ENCODE data around the gene P2RY6.

The P2RY6 gene

DNA sequence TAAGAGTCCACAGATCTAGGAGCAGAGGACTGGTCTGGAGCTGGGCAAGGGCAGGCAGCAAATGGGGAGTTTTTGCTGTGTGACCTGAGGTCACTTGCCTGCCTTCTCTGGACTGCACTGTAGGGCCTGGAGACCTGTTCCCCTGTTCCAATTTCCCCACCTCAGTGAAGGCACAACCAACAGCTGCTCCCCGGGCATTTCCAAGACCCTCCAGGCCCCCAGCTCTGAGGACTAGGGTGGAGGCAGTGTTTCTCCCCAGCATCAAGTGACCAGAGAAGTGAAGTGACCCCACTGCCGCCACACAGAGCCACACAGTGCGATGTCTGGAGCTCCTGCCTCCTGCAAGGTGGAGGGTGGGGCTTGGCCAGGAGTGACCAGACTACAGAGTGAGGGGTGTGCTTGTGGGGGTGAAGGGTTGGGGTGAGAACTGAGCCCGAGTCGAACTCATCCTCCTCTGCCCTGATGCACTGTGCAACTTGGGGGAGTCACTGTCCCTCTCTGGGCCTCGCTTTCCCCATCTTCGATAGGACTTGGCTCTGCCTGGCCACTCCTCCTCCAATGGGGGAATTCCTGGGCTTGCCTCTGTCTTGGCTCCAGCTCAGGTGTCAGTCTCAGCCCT is 32.5 kb upstream of the P2RY6 start:
- Histone ChIP-seq H3K9ac (ENCODE audit: low read depth, low read length, poor library complexity) (no peak overlapping the region), H3K9me3 (replicated peaks in 1 of 2; ENCODE audit: control insufficient read depth in 2 of 2, insufficient read depth in 1 of 2, low read depth in 1 of 2, low read length in 2 of 2) (no peaks in the 10 kb centered on the region), H2BK15ac (ENCODE audit: low read length) (peak overlapping the region; percentile 18), H4K8ac (ENCODE audit: low read depth, low read length) (no peak overlapping the region), H3K4me1 (ENCODE audit: control insufficient read depth in 2 of 2, insufficient read depth in 1 of 2, low read depth in 1 of 2, low read length in 2 of 2) (peaks cover 9% of the 10 kb centered on the region in 2 donors), H3K4me3 (ENCODE audit: low read length in 2 of 2) (no peak overlapping the region), H2BK5ac (ENCODE audit: low read length) (no peak overlapping the region), H3K36me3 (replicated peaks in 1 of 2; ENCODE audit: control insufficient read depth in 2 of 2, insufficient read depth in 2 of 2, low read length in 2 of 2) (no peaks in the 10 kb centered on the region), H3K4me2 (ENCODE audit: insufficient read depth, low read length, poor library complexity, severe bottlenecking) (no peak overlapping the region), H3K23ac (ENCODE audit: low read depth, low read length, poor library complexity) (no peak overlapping the region), H2AK5ac (ENCODE audit: low read depth, low read length) (peak overlapping the region; percentile 97), H2AFZ (ENCODE audit: low read length) (no peak overlapping the region), H2BK120ac (ENCODE audit: low read depth, low read length) (peak overlapping the region; percentile 35), H3K27ac (replicated peaks; ENCODE audit: low read length) (no peak overlapping the region), H3K4ac (ENCODE audit: low read length) (peak overlapping the region; percentile 43), H4K91ac (ENCODE audit: low read depth, low read length, poor library complexity) (no peak overlapping the region), H3K14ac (ENCODE audit: low read length) (no peak overlapping the region), H3K79me1 (ENCODE audit: low read depth, low read length) (peaks cover 3% of the 10 kb centered on the region), H3K27me3 (ENCODE audit: control insufficient read depth in 3 of 3, insufficient read depth in 3 of 3, low read depth in 1 of 3, low read length in 3 of 3) (peaks cover 0 to 8% (median 0%) of the 10 kb centered on the region in 3 experiments), H3K18ac (ENCODE audit: low read length) (peak overlapping the region; percentile 44), H2BK12ac (ENCODE audit: low read length) (peak overlapping the region; percentile 85)
- no CpG with 5 or more reads among the region's 7 CpGs for WGBS, 2 donors (ENCODE audit: extremely low coverage in 2 of 2, insufficient read length in 2 of 2, insufficient replicate concordance in 1 of 2)
- no peak for DNase-seq (ENCODE audit: low spot score)

DNA sequence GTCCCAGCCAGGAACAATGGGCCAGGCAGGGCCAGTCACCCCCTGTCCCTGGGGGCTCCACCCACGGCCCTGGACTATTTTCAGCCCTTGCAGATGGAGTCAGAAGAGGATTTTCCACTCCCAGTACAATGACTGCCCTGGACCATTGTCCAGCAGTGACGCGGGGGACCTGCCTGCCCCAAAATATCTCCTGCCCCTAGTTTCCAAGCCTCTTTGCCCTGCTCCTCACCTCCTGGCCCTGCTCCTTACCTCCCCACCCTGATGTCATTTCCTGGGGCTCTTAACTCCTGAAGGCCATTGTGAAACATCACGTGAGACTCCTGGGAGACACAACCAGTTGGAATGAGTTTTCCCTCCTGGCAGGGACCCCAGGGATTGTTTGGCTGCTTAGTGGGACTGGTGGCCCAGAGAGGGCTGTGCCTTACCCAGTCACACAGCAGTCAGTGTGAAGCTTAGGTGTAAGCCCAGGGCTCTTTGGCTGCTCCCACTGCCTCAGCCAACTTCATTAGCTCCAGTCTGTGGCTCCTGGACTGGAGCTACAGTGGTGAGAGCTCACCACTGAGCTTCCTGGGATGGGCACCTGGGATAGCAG is 31.9 kb upstream of the P2RY6 start:
- H4K8ac ChIP-seq (ENCODE audit: low read depth, low read length) = no peak overlapping the region
- H2AK5ac ChIP-seq (ENCODE audit: low read depth, low read length) = peak overlapping the region; percentile 97
- no peak overlapping the region for H2BK120ac ChIP-seq (ENCODE audit: low read depth, low read length)
- H2BK12ac ChIP-seq (ENCODE audit: low read length) = no peak overlapping the region
- no peak overlapping the region for H3K9ac ChIP-seq (ENCODE audit: low read depth, low read length, poor library complexity)
- peaks cover 9 to 15% of the 10 kb centered on the region in 2 donors for H3K4me1 ChIP-seq (ENCODE audit: control insufficient read depth in 2 of 2, insufficient read depth in 1 of 2, low read depth in 1 of 2, low read length in 2 of 2)
- H3K23ac ChIP-seq (ENCODE audit: low read depth, low read length, poor library complexity) = no peak overlapping the region
- no peak overlapping the region for H3K4me2 ChIP-seq (ENCODE audit: insufficient read depth, low read length, poor library complexity, severe bottlenecking)
- H3K4me3 ChIP-seq (ENCODE audit: low read length in 2 of 2) = no peak overlapping the region
- H2BK15ac ChIP-seq (ENCODE audit: low read length) = peak overlapping the region; percentile 19
- H3K14ac ChIP-seq (ENCODE audit: low read length) = no peak overlapping the region
- no peaks in the 10 kb centered on the region for H3K9me3 ChIP-seq (replicated peaks in 1 of 2; ENCODE audit: control insufficient read depth in 2 of 2, insufficient read depth in 1 of 2, low read depth in 1 of 2, low read length in 2 of 2)
- H4K91ac ChIP-seq (ENCODE audit: low read depth, low read length, poor library complexity) = no peak overlapping the region
- no peak overlapping the region for H3K27ac ChIP-seq (replicated peaks; ENCODE audit: low read length)
- no peak for DNase-seq (ENCODE audit: low spot score)
- no peak overlapping the region for H2AFZ ChIP-seq (ENCODE audit: low read length)
- peaks cover 0 to 7% (median 0%) of the 10 kb centered on the region in 3 experiments for H3K27me3 ChIP-seq (ENCODE audit: control insufficient read depth in 3 of 3, insufficient read depth in 3 of 3, low read depth in 1 of 3, low read length in 3 of 3)
- no peak overlapping the region for H3K4ac ChIP-seq (ENCODE audit: low read length)
- WGBS, 2 donors (ENCODE audit: extremely low coverage in 2 of 2, insufficient read length in 2 of 2, insufficient replicate concordance in 1 of 2) = no CpG with 5 or more reads among the region's 4 CpGs
- peak overlapping the region; percentile 44 for H3K18ac ChIP-seq (ENCODE audit: low read length)
- no peaks in the 10 kb centered on the region for H3K36me3 ChIP-seq (replicated peaks in 1 of 2; ENCODE audit: control insufficient read depth in 2 of 2, insufficient read depth in 2 of 2, low read length in 2 of 2)
- no peaks in the 10 kb centered on the region for H3K79me1 ChIP-seq (ENCODE audit: low read depth, low read length)
- H2BK5ac ChIP-seq (ENCODE audit: low read length) = no peak overlapping the region

GRCh38 chr11:73241300-73241699 is 30.8 kb upstream of the P2RY6 start:
- H3K18ac ChIP-seq (ENCODE audit: low read length) = peak overlapping the region; percentile 22
- no peaks in the 10 kb centered on the region for H3K9me3 ChIP-seq (replicated peaks in 1 of 2; ENCODE audit: control insufficient read depth in 2 of 2, insufficient read depth in 1 of 2, low read depth in 1 of 2, low read length in 2 of 2)
- no peak overlapping the region for H3K4me2 ChIP-seq (ENCODE audit: insufficient read depth, low read length, poor library complexity, severe bottlenecking)
- H3K36me3 ChIP-seq (replicated peaks in 1 of 2; ENCODE audit: control insufficient read depth in 2 of 2, insufficient read depth in 2 of 2, low read length in 2 of 2) = no peaks in the 10 kb centered on the region
- no peak overlapping the region for H3K4me3 ChIP-seq (ENCODE audit: low read length in 2 of 2)
- no CpG with 5 or more reads among the region's 4 CpGs for WGBS, 2 donors (ENCODE audit: extremely low coverage in 2 of 2, insufficient read length in 2 of 2, insufficient replicate concordance in 1 of 2)
- no peak overlapping the region for H2BK5ac ChIP-seq (ENCODE audit: low read length)
- H2AK5ac ChIP-seq (ENCODE audit: low read depth, low read length) = peak overlapping the region; percentile 39
- H2AFZ ChIP-seq (ENCODE audit: low read length) = peak overlapping the region; percentile 94
- peaks cover 11 to 20% of the 10 kb centered on the region in 2 donors for H3K4me1 ChIP-seq (ENCODE audit: control insufficient read depth in 2 of 2, insufficient read depth in 1 of 2, low read depth in 1 of 2, low read length in 2 of 2)
- no peak for DNase-seq (ENCODE audit: low spot score)
- no peak overlapping the region for H4K8ac ChIP-seq (ENCODE audit: low read depth, low read length)
- H3K9ac ChIP-seq (ENCODE audit: low read depth, low read length, poor library complexity) = no peak overlapping the region
- H3K27me3 ChIP-seq (ENCODE audit: control insufficient read depth in 3 of 3, insufficient read depth in 3 of 3, low read depth in 1 of 3, low read length in 3 of 3) = peaks cover 0 to 2% (median 0%) of the 10 kb centered on the region in 3 experiments
- no peak overlapping the region for H2BK15ac ChIP-seq (ENCODE audit: low read length)
- H2BK12ac ChIP-seq (ENCODE audit: low read length) = no peak overlapping the region
- H3K14ac ChIP-seq (ENCODE audit: low read length) = no peak overlapping the region
- H3K27ac ChIP-seq (replicated peaks; ENCODE audit: low read length) = no peak overlapping the region
- no peak overlapping the region for H2BK120ac ChIP-seq (ENCODE audit: low read depth, low read length)
- no peak overlapping the region for H3K4ac ChIP-seq (ENCODE audit: low read length)
- H3K23ac ChIP-seq (ENCODE audit: low read depth, low read length, poor library complexity) = no peak overlapping the region
- no peak overlapping the region for H4K91ac ChIP-seq (ENCODE audit: low read depth, low read length, poor library complexity)
- H3K79me1 ChIP-seq (ENCODE audit: low read depth, low read length) = no peaks in the 10 kb centered on the region

- H3K9me3 ChIP-seq (replicated peaks in 1 of 2; ENCODE audit: control insufficient read depth in 2 of 2, insufficient read depth in 1 of 2, low read depth in 1 of 2, low read length in 2 of 2) = no peaks in the 10 kb centered on the region
- peaks cover 11 to 20% of the 10 kb centered on the region in 2 donors for H3K4me1 ChIP-seq (ENCODE audit: control insufficient read depth in 2 of 2, insufficient read depth in 1 of 2, low read depth in 1 of 2, low read length in 2 of 2)
- H2BK120ac ChIP-seq (ENCODE audit: low read depth, low read length) = no peak overlapping the region
- H3K79me1 ChIP-seq (ENCODE audit: low read depth, low read length) = no peaks in the 10 kb centered on the region
- peak overlapping the region; percentile 91 for H3K18ac ChIP-seq (ENCODE audit: low read length)
- H3K27ac ChIP-seq (replicated peaks; ENCODE audit: low read length) = no peak overlapping the region
- H2BK12ac ChIP-seq (ENCODE audit: low read length) = peak overlapping the region; percentile 60
- H2BK15ac ChIP-seq (ENCODE audit: low read length) = peak overlapping the region; percentile 69
- peak overlapping the region; percentile 89 for H2AK5ac ChIP-seq (ENCODE audit: low read depth, low read length)
- H3K4me3 ChIP-seq (ENCODE audit: low read length in 2 of 2) = peak overlapping the region; percentile 49 to 51
- peak overlapping the region; percentile 81 for H3K4me2 ChIP-seq (ENCODE audit: insufficient read depth, low read length, poor library complexity, severe bottlenecking)
- H2BK5ac ChIP-seq (ENCODE audit: low read length) = no peak overlapping the region
- peak overlapping the region; percentile 57 for H3K23ac ChIP-seq (ENCODE audit: low read depth, low read length, poor library complexity)
- peak overlapping the region; percentile 98 for H4K8ac ChIP-seq (ENCODE audit: low read depth, low read length)
- no peak overlapping the region for H3K4ac ChIP-seq (ENCODE audit: low read length)
- peak overlapping the region; percentile 65 for H3K9ac ChIP-seq (ENCODE audit: low read depth, low read length, poor library complexity)
- peak; percentile 78 for DNase-seq (ENCODE audit: low spot score)
- H3K36me3 ChIP-seq (replicated peaks in 1 of 2; ENCODE audit: control insufficient read depth in 2 of 2, insufficient read depth in 2 of 2, low read length in 2 of 2) = no peaks in the 10 kb centered on the region
- no peaks in the 10 kb centered on the region for H3K27me3 ChIP-seq (ENCODE audit: control insufficient read depth in 3 of 3, insufficient read depth in 3 of 3, low read depth in 1 of 3, low read length in 3 of 3)
- no peak overlapping the region for H3K14ac ChIP-seq (ENCODE audit: low read length)
- H2AFZ ChIP-seq (ENCODE audit: low read length) = peak overlapping the region; percentile 94
- WGBS, 2 donors (ENCODE audit: extremely low coverage in 2 of 2, insufficient read length in 2 of 2, insufficient replicate concordance in 1 of 2) = no CpG with 5 or more reads among the region's 12 CpGs
- H4K91ac ChIP-seq (ENCODE audit: low read depth, low read length, poor library complexity) = peak overlapping the region; percentile 50
These were observed 29.7 kb upstream of the P2RY6 start for GRCh38 chr11:73242251-73243092.

Data from neuronal stem cell (in vitro differentiated cells).